ENCODE results near the gene GNAO1.

GNAO1 gene

DNA sequence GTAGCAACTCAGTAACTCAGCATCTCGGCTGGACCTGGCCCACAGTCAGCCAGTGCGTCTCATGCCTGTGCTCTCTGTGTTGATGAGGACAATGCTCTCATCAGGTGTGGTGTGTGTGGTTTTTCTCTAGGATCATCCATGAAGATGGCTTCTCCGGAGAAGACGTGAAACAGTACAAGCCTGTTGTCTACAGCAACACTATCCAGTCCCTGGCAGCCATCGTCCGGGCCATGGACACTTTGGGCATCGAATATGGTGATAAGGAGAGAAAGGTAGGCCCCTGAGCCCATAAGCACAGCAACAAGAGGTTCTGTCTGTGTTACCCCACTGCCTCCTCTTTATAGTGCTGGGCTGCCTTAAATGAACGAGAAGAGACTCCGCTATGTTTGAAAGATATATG is 84.5 kb downstream of the GNAO1 start:
- H3K4me3 ChIP-seq (ENCODE audit: control insufficient read depth, low read depth, low read length) = no peak overlapping the region
- no peak for DNase-seq (ENCODE audit: low read depth)
- no peak for TF ChIP-seq CTCF (IDR thresholded peaks at IDR 0.05; ENCODE audit: control insufficient read depth, insufficient read depth, low read depth, low read length, missing control alignments)

DNA sequence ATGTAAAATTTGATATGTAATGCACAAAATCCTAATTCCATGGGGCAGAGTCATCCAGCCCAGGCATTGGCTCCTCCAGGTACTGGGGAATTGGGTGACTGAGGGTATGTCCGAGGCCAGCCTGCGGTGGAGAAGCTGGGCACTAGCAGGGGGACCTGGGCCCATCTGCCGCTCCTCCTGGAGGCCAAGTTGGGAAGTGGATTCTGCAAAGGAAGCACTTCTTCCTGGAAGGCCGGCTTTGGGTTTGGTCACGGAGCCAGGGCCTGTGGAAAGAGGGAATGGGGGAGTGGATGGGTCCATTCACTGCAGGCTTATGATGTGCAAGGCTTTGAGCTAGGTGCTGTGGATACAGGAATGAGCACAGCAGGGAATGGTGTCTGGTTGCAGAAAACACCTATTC is 85.8 kb downstream of the GNAO1 start:
- DNase-seq (ENCODE audit: low read depth) = no peak
- TF ChIP-seq CTCF (IDR thresholded peaks at IDR 0.05; ENCODE audit: control insufficient read depth, insufficient read depth, low read depth, low read length, missing control alignments) = no peak
- H3K4me3 ChIP-seq (ENCODE audit: control insufficient read depth, low read depth, low read length) = no peak overlapping the region

DNA sequence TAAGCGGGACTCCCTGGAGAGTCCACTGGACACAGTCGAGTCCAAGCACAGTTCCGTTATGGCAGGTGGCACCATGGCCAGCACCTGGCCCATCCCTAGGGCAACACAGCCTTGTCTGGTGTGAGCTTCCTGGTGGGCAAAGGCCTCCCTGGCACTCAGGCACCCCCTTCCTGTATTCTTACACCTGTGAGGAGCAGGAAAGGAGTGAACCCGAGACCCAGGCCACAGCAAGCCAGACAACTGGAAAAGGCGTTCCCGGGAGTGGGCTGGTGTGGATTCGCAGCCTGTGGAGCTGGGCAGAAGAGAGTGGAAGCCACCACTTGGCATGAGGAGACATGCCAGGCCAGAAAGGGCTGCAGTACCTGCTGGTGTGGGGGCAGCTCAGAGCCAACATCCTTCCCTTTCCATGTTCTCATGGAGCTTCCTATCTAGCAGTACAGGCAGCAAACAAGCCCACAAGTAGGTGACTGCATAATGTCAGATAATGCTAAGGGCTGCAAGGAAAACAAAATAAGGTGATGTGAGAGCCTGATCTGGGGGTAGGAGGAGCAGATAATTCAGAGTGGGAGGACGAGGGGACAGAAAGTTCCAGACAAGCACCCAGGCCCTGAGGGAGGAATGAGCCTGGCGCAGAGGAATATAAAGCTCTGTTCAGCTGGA is 87.0 kb downstream of the GNAO1 start:
- no peak overlapping the region for H3K4me3 ChIP-seq (ENCODE audit: control insufficient read depth, low read depth, low read length)
- TF ChIP-seq CTCF (IDR thresholded peaks at IDR 0.05; ENCODE audit: control insufficient read depth, insufficient read depth, low read depth, low read length, missing control alignments) = no peak
- no peak for DNase-seq (ENCODE audit: low read depth)

- TF ChIP-seq CTCF (IDR thresholded peaks at IDR 0.05; ENCODE audit: control insufficient read depth, insufficient read depth, low read depth, low read length, missing control alignments) = no peak
Observed at GRCh38 chr16:56279132-56279531, 87.8 kb downstream of the GNAO1 start.

GRCh38 chr16:56279914-56280313 is 88.6 kb downstream of the GNAO1 start:
- no peak for DNase-seq (ENCODE audit: low read depth)
- no peak for TF ChIP-seq CTCF (IDR thresholded peaks at IDR 0.05; ENCODE audit: control insufficient read depth, insufficient read depth, low read depth, low read length, missing control alignments)
- H3K4me3 ChIP-seq (ENCODE audit: control insufficient read depth, low read depth, low read length) = no peak overlapping the region

More at GRCh38 chr16:56279132-56279531, 87.8 kb downstream of the GNAO1 start:
- no peak for DNase-seq (ENCODE audit: low read depth)
- no peak overlapping the region for H3K4me3 ChIP-seq (ENCODE audit: control insufficient read depth, low read depth, low read length)

DNA sequence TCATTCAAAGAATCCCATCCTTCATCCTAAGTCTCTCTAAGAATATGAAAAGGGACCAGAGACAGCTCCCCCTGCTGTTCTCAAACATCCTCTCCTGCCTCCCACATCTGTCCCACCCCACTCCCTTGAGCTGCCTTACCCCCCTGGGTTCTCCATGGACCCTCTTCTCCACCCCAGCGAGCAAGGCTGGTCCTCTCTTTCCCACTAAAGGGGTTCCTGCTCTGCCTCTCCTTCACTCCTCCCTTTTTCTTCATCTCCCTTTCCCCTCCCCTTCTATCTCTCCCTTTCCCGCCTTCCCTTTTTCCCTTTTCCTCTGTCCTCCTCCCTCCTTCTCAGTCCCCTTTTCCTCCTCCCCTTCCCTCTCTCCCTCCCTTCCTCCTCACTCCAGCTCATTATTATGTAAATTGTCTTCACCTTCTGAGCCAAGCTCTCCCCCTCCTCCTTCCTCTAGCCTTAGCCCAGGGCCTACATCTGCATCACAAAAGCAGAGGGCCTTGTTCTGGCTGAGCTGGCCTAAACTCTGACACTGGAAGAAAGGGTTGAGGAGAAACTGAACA is 90.0 kb downstream of the GNAO1 start:
- peak; percentile 51 for TF ChIP-seq CTCF (IDR thresholded peaks at IDR 0.05; ENCODE audit: control insufficient read depth, insufficient read depth, low read depth, low read length, missing control alignments)
- DNase-seq (ENCODE audit: low read depth) = no peak
- no peak overlapping the region for H3K4me3 ChIP-seq (ENCODE audit: control insufficient read depth, low read depth, low read length)
